Neuronal stem cell (in vitro differentiated cells): ENCODE results near the gene KIAA1671.

Experiments used
- DNase-seq: peaks from one replicate; pipeline ENCODE4 v3.0.0-alpha.2; 2013; ENCODE audit warnings: low spot score
- H2AFZ ChIP-seq: one replicate; pipeline ENCODE4 v1.6.1; 2013; ENCODE audit warnings: mild to moderate bottlenecking, low read length, inconsistent platforms
- H2AK5ac ChIP-seq: 2 replicates; pipeline ENCODE4 v1.6.1; 2013; ENCODE audit warnings: low read depth, mild to moderate bottlenecking, inconsistent platforms, low read length, moderate library complexity, mixed read lengths
- H2BK120ac ChIP-seq: 2 replicates; pipeline ENCODE4 v1.6.1; 2013; ENCODE audit warnings: low read depth, mild to moderate bottlenecking, inconsistent platforms, low read length, moderate library complexity, mixed read lengths
- H2BK12ac ChIP-seq: one replicate; pipeline ENCODE4 v1.6.1; 2013; ENCODE audit warnings: low read length, inconsistent platforms
- H2BK15ac ChIP-seq: 2 replicates; pipeline ENCODE4 v1.6.1; 2013; ENCODE audit warnings: mild to moderate bottlenecking, low read length, inconsistent platforms, mixed read lengths
- H2BK5ac ChIP-seq: one replicate; pipeline ENCODE4 v1.6.1; 2013; ENCODE audit warnings: inconsistent platforms, mild to moderate bottlenecking, low read length, moderate library complexity
- H3K14ac ChIP-seq: one replicate; pipeline ENCODE4 v1.6.1; 2013; ENCODE audit warnings: low read length, inconsistent platforms
- H3K18ac ChIP-seq: 2 replicates; pipeline ENCODE4 v1.6.1; 2013; ENCODE audit warnings: low read length, inconsistent platforms
- H3K23ac ChIP-seq: 2 replicates; pipeline ENCODE4 v1.6.1; 2013; ENCODE audit warnings: low read depth, mild to moderate bottlenecking, mixed read lengths, low read length, inconsistent platforms; ENCODE audit not compliant: poor library complexity
- H3K27ac ChIP-seq: replicated peaks from 3 replicates; pipeline ENCODE4 v1.5.1; 2013; ENCODE audit warnings: low read length, inconsistent platforms
- H3K27me3 ChIP-seq, 3 experiments: 2 replicates each; pipeline ENCODE4 v1.6.1; 2013; ENCODE audit warnings: low read length in 3 of 3, mild to moderate bottlenecking in 2 of 3, inconsistent platforms in 1 of 3, low read depth in 1 of 3, mixed read lengths in 1 of 3, moderate library complexity in 1 of 3; ENCODE audit not compliant: control insufficient read depth in 3 of 3, insufficient read depth in 3 of 3
- H3K36me3 ChIP-seq, 2 donors: replicated peaks in 1 of 2; 2 replicates each; pipeline ENCODE4 v1.6.1; 2013; ENCODE audit warnings: low read length in 2 of 2; ENCODE audit not compliant: control insufficient read depth in 2 of 2, insufficient read depth in 2 of 2
- H3K4ac ChIP-seq: 2 replicates; pipeline ENCODE4 v1.6.1; 2013; ENCODE audit warnings: inconsistent platforms, mild to moderate bottlenecking, low read length, moderate library complexity
- H3K4me1 ChIP-seq, 2 donors: 1 replicate in 1 of 2; 2 replicates in 1 of 2; pipeline ENCODE4 v1.6.1; 2013; ENCODE audit warnings: low read length in 2 of 2, low read depth in 1 of 2; ENCODE audit not compliant: control insufficient read depth in 2 of 2, insufficient read depth in 1 of 2
- H3K4me2 ChIP-seq: one replicate; pipeline ENCODE4 v1.6.1; 2013; ENCODE audit warnings: mild to moderate bottlenecking, low read length, inconsistent platforms; ENCODE audit not compliant: insufficient read depth, poor library complexity, severe bottlenecking
- H3K4me3 ChIP-seq, 2 donors: 2 replicates each; pipeline ENCODE4 v1.5.1; 2013; ENCODE audit warnings: low read length in 2 of 2, mild to moderate bottlenecking in 2 of 2, inconsistent platforms in 1 of 2, moderate library complexity in 1 of 2
- H3K79me1 ChIP-seq: one replicate; pipeline ENCODE4 v1.6.1; 2013; ENCODE audit warnings: low read depth, mild to moderate bottlenecking, inconsistent platforms, low read length, moderate library complexity
- H3K9ac ChIP-seq: one replicate; pipeline ENCODE4 v1.6.1; 2013; ENCODE audit warnings: mild to moderate bottlenecking, low read depth, low read length, inconsistent platforms; ENCODE audit not compliant: poor library complexity
- H3K9me3 ChIP-seq, 2 donors: replicated peaks in 1 of 2; 2 replicates each; pipeline versions ENCODE3 to v1.6.1; 2013; ENCODE audit warnings: low read length in 2 of 2, mild to moderate bottlenecking in 2 of 2, inconsistent platforms in 1 of 2, low read depth in 1 of 2, mixed read lengths in 1 of 2, moderate library complexity in 1 of 2; ENCODE audit not compliant: control insufficient read depth in 2 of 2, insufficient read depth in 1 of 2
- H4K8ac ChIP-seq: one replicate; pipeline ENCODE4 v1.6.1; 2013; ENCODE audit warnings: low read depth, mild to moderate bottlenecking, inconsistent platforms, low read length, moderate library complexity
- H4K91ac ChIP-seq: one replicate; pipeline ENCODE4 v1.6.1; 2013; ENCODE audit warnings: low read length, low read depth, mild to moderate bottlenecking, inconsistent platforms; ENCODE audit not compliant: poor library complexity
- WGBS, 2 donors: extraction: QIAGEN DNeasy Blood & Tissue Kit; methylation state at CpG; one replicate each; pipeline ENCODE4 v1.1.7; 2013; ENCODE audit warnings: missing lambda C conversion rate in 2 of 2, mixed read lengths in 1 of 2; ENCODE audit not compliant: insufficient read length in 2 of 2, insufficient replicate concordance in 1 of 2; ENCODE audit errors: extremely low coverage in 2 of 2; 5-methylcytosine and 5-hydroxymethylcytosine counted together

Gene KIAA1671

DNA sequence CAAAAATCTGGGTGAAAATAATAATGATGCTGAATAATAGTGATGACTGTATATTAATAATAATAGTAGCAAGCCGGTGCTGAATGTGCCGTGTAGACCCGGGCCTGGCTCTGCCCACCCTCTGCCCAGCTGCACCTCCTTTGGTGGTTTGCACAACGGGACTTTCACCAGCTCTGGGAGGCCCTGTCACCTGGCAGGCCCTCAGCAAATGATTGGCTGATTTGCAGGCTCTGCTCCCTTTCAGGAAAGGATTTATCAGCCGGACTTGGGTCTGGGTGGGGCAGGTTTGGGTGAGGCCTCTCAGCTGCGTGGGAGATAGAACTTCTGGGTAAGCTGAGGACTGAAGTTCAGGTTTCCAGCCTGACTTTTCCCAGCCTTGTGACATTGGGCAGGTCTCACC, 21.4 kb downstream of the KIAA1671 start:
- Histone ChIP-seq H2AFZ (no peak overlapping the region), H4K91ac (peak overlapping the region; percentile 56), H3K14ac (no peak overlapping the region), H2AK5ac (no peak overlapping the region), H3K27ac (no peak overlapping the region), H2BK120ac (no peak overlapping the region), H2BK15ac (no peak overlapping the region), H4K8ac (no peak overlapping the region), H3K36me3 (no peaks in the 10 kb centered on the region), H3K27me3 (no peaks in the 10 kb centered on the region), H3K4me2 (no peak overlapping the region), H3K79me1 (peaks cover 2% of the 10 kb centered on the region), H3K9me3 (no peaks in the 10 kb centered on the region), H3K18ac (no peak overlapping the region), H3K23ac (no peak overlapping the region), H2BK12ac (no peak overlapping the region), H3K4me1 (peaks cover 21 to 23% of the 10 kb centered on the region in 2 donors), H3K9ac (no peak overlapping the region), H2BK5ac (no peak overlapping the region), H3K4ac (no peak overlapping the region), H3K4me3 (no peak overlapping the region)
- no CpG with 5 or more reads among the region's 6 CpGs for WGBS, 2 donors
- DNase-seq: no peak

DNA sequence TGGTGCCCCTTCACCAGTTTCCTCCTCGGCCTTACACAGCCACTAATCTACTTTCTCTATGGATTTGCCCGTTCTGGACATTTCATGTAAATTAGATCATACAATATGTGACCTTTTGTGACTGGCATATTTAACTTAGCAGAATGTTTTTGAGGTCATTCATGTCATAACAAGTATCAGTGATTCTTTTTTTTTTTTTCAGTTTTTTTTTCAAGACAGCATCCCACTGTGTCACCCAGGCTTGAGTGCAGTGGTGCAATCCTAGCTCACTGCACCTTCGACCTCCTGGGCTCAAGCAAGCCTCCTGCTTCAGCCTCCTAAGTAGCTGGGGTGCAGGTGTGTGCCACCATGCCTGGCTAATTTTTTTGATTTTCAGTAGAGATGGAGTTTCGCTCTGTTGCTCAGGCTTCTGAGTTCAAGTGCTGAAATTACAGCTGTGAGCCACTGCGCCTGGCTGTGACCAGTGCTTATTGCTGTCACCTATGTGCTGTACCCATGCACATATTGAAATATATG, 22.7 kb downstream of the KIAA1671 start:
- no peak overlapping the region for H3K9ac ChIP-seq
- no peaks in the 10 kb centered on the region for H3K27me3 ChIP-seq
- H2BK15ac ChIP-seq: no peak overlapping the region
- H2BK120ac ChIP-seq: no peak overlapping the region
- H3K36me3 ChIP-seq: no peaks in the 10 kb centered on the region
- peaks cover 15% of the 10 kb centered on the region in 2 donors for H3K4me1 ChIP-seq
- H3K4me2 ChIP-seq: no peak overlapping the region
- WGBS, 2 donors: no CpG with 5 or more reads among the region's 5 CpGs
- no peak overlapping the region for H2BK5ac ChIP-seq
- H3K18ac ChIP-seq: no peak overlapping the region
- no peak overlapping the region for H3K27ac ChIP-seq
- H3K9me3 ChIP-seq: no peaks in the 10 kb centered on the region
- no peak overlapping the region for H2BK12ac ChIP-seq
- H3K14ac ChIP-seq: no peak overlapping the region
- H3K23ac ChIP-seq: no peak overlapping the region
- no peak overlapping the region for H2AFZ ChIP-seq
- no peak overlapping the region for H4K8ac ChIP-seq
- no peak overlapping the region for H3K4ac ChIP-seq
- H2AK5ac ChIP-seq: no peak overlapping the region
- H4K91ac ChIP-seq: no peak overlapping the region
- DNase-seq: no peak
- no peak overlapping the region for H3K4me3 ChIP-seq
- peaks cover 2% of the 10 kb centered on the region for H3K79me1 ChIP-seq

DNA sequence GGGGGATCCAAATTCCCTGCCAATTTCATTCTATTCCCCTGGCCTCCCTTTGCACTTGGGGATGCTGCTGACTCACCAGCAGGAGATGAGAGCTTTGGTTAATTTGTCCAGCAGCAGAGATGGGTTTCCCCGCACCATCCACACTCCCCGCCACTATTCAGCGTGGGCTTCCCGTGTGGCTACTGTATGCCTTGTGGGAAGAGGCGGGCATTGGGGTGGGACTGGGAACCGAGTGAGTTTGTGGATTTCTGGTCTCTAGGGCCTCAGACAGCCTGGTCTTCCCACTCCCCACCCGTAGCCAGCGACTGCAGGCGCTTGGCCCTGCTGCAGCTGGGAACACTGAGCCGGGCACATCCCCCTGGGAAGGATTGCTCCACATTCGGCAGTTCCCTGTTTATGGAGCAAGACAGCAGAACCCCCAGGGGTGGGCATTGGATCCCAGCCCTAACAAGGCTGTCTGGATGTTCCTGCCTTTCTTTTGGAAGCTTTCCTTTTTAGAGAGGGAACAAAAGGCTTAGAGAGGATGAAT, 23.4 kb downstream of the KIAA1671 start:
- Histone ChIP-seq H4K8ac (no peak overlapping the region), H4K91ac (no peak overlapping the region), H3K27ac (no peak overlapping the region), H3K4me1 (peaks cover 14% of the 10 kb centered on the region in 2 donors), H3K14ac (no peak overlapping the region), H3K27me3 (no peaks in the 10 kb centered on the region), H2AFZ (peak overlapping the region; percentile 33), H3K9ac (no peak overlapping the region), H3K36me3 (no peaks in the 10 kb centered on the region), H3K4me3 (no peak overlapping the region), H2BK12ac (no peak overlapping the region), H3K4ac (no peak overlapping the region), H3K79me1 (peaks cover 2% of the 10 kb centered on the region), H3K9me3 (no peaks in the 10 kb centered on the region), H2BK120ac (no peak overlapping the region), H3K18ac (no peak overlapping the region), H2BK5ac (no peak overlapping the region), H2BK15ac (no peak overlapping the region), H3K4me2 (no peak overlapping the region), H3K23ac (no peak overlapping the region), H2AK5ac (no peak overlapping the region)
- no peak for DNase-seq
- WGBS, 2 donors: no CpG with 5 or more reads among the region's 11 CpGs

DNA sequence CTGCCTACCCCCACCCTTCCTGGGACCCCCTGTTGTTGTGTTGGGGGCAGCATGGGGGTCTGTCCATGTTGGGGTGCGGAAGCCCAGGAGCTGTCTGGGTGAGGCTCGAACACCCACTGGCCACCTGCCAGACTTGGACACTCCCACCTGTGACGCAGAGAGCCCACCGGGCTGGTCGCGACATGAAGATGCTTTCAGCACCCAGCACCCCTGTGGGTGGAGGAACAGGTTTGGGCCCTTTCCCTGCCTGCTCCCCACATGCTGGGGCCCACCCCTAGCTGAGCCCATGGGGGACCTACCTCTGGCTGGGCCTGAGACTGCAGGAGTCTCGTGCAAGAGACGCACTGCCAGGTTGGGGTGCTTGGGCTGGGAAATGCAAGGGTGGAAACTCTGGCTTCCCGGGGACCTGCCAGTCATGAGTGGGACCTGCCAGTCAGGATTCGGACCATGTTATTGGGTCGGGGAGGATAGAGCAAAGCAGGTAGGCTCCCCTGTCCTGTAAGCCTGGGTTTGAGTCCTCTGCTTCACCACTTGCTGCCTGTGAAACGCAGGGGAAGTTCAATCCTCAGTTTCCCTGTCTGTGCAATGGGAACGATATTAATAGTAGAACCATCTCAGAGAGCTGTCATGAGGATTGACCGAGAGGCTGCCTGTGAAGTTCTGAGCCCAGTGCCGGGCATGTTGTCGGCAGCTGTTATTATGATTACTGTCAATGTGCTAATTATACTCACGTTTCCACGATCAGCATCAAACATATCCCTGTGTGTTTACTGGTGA, 24.1 kb downstream of the KIAA1671 start:
- H3K23ac ChIP-seq: no peak overlapping the region
- no peak overlapping the region for H2AK5ac ChIP-seq
- no peak overlapping the region for H4K8ac ChIP-seq
- H3K9ac ChIP-seq: no peak overlapping the region
- H3K27ac ChIP-seq: no peak overlapping the region
- H3K36me3 ChIP-seq: no peaks in the 10 kb centered on the region
- H3K4ac ChIP-seq: no peak overlapping the region
- WGBS, 2 donors: no CpG with 5 or more reads among the region's 18 CpGs
- no peak overlapping the region for H2AFZ ChIP-seq
- no peak for DNase-seq
- no peak overlapping the region for H2BK120ac ChIP-seq
- no peak overlapping the region for H3K4me3 ChIP-seq
- H2BK12ac ChIP-seq: no peak overlapping the region
- no peaks in the 10 kb centered on the region for H3K27me3 ChIP-seq
- H3K4me2 ChIP-seq: no peak overlapping the region
- peaks cover 14% of the 10 kb centered on the region in 2 donors for H3K4me1 ChIP-seq
- no peak overlapping the region for H4K91ac ChIP-seq
- no peak overlapping the region for H2BK5ac ChIP-seq
- no peak overlapping the region for H3K14ac ChIP-seq
- peaks cover 2% of the 10 kb centered on the region for H3K79me1 ChIP-seq
- H2BK15ac ChIP-seq: no peak overlapping the region
- H3K18ac ChIP-seq: peak overlapping the region; percentile 1
- H3K9me3 ChIP-seq: no peaks in the 10 kb centered on the region
